GM18520 (cell line): ENCODE data around the gene IQGAP2.

Experiments
- ATAC-seq: cut with Tn5 transposase; IDR thresholded peaks from one replicate; pipeline ENCODE4 v1.9.1; 2021; ENCODE audit not compliant: unreplicated experiment

The IQGAP2 gene

GRCh38 chr5:76683816-76684731, 281.0 kb downstream of the IQGAP2 start:
- ATAC-seq, result no peak

GRCh38 chr5:76684756-76685519, 281.9 kb downstream of the IQGAP2 start:
- no peak for ATAC-seq

- no peak for ATAC-seq
Measured at GRCh38 chr5:76685704-76686103, 282.6 kb downstream of the IQGAP2 start.

GRCh38 chr5:76688212-76688611, 285.1 kb downstream of the IQGAP2 start:
- no peak for ATAC-seq

- no peak for ATAC-seq
Measured at GRCh38 chr5:76688836-76689235, 285.8 kb downstream of the IQGAP2 start.

GRCh38 chr5:76689321-76690036, 286.4 kb downstream of the IQGAP2 start:
- no peak for ATAC-seq

GRCh38 chr5:76690037-76690679, 287.1 kb downstream of the IQGAP2 start:
- no peak for ATAC-seq

- ATAC-seq, result no peak
Measured at GRCh38 chr5:76690704-76691466, 287.8 kb downstream of the IQGAP2 start.

GRCh38 chr5:76691467-76692273, 288.6 kb downstream of the IQGAP2 start:
- no peak for ATAC-seq

- ATAC-seq, result no peak
Measured at GRCh38 chr5:76692274-76692540, 289.1 kb downstream of the IQGAP2 start.

GRCh38 chr5:76692651-76693050, 289.6 kb downstream of the IQGAP2 start:
- ATAC-seq, result no peak

GRCh38 chr5:76693141-76693540, 290.1 kb downstream of the IQGAP2 start:
- no peak for ATAC-seq

- no peak for ATAC-seq
Measured at GRCh38 chr5:76694317-76694716, 291.2 kb downstream of the IQGAP2 start.

GRCh38 chr5:76695346-76695745, 292.3 kb downstream of the IQGAP2 start:
- ATAC-seq, result no peak

GRCh38 chr5:76696251-76696650, 293.2 kb downstream of the IQGAP2 start:
- ATAC-seq, result no peak

GRCh38 chr5:76697670-76698069, 294.6 kb downstream of the IQGAP2 start:
- ATAC-seq, result no peak

GRCh38 chr5:76700571-76700970, 297.5 kb downstream of the IQGAP2 start:
- ATAC-seq, result no peak

GRCh38 chr5:76701298-76701697, 298.2 kb downstream of the IQGAP2 start:
- no peak for ATAC-seq

GRCh38 chr5:76703707-76704106, 300.6 kb downstream of the IQGAP2 start:
- ATAC-seq, result no peak
